Gastroesophageal sphincter (tissue), 3 donors: ENCODE data around the gene MADD.

ENCODE experiments used
- CTCF ChIP-seq, 4 experiments: fragments of 200-600 bp in 2 of 4; fragments of 450-650 bp in 2 of 4; sonication (generic) in 1 of 4; IDR thresholded peaks; one replicate each; pipeline ENCODE4 v1.5.1; 2017 to 2019; ENCODE audit warnings: antibody characterized with exemption in 4 of 4, mild to moderate bottlenecking in 2 of 4, moderate library complexity in 2 of 4
- POLR2A ChIP-seq, 2 donors: fragments of 450-650 bp; IDR thresholded peaks; one replicate each; pipeline ENCODE4 v1.6.1; 2017; ENCODE audit warnings: antibody characterized with exemption in 2 of 2, mild to moderate bottlenecking in 2 of 2, moderate library complexity in 1 of 2
- POLR2AphosphoS5 ChIP-seq: sonication (generic); formaldehyde crosslinking; IDR thresholded peaks from one replicate; pipeline ENCODE4 v1.6.1; 2017; ENCODE audit warnings: antibody characterized with exemption

GRCh38 chr11:47325271-47326041, 55.5 kb downstream of the MADD start:
- no peak for TF ChIP-seq CTCF (IDR thresholded peaks at IDR 0.05)
- TF ChIP-seq POLR2A (IDR thresholded peaks at IDR 0.05): no peak
- TF ChIP-seq POLR2AphosphoS5: no peak
